SK-N-SH (cell line): ENCODE measurements around the gene PNPLA2. TPM values are rescaled to one million over a fixed set of nuclear protein-coding genes. Genes with fewer than 3 reads are reported as not detected.

Source experiments
- CTCF ChIA-PET: fragments of 300-600, 350-600 bp; formaldehyde crosslinking; extraction: SDS; loops from one replicate; lab custom pipeline; 2021; lab: Yijun Ruan, JAX
- POLR2A ChIA-PET: fragments of 350-600 bp; sonication (Branson Sonifier 250); formaldehyde crosslinking; extraction: SDS; loops from one replicate; lab custom pipeline; 2020; ENCODE audit warnings: antibody characterized with exemption, inconsistent platforms; lab: Yijun Ruan, JAX
- DNase-seq: peaks from one replicate; pipeline ENCODE4 v3.0.0; 2012
- H2AFZ ChIP-seq: fragments of 200-600 bp; sonication (generic); 2 replicates; pipeline ENCODE4 v1.8.1; 2016; ENCODE audit warnings: antibody characterized with exemption, mild to moderate bottlenecking, low read depth
- H3F3A ChIP-seq: fragments of 200-600 bp; sonication (generic); replicated peaks from 2 replicates; pipeline ENCODE3; 2016; ENCODE audit warnings: antibody characterized with exemption, mild to moderate bottlenecking; ENCODE audit not compliant: insufficient read depth
- H3K27ac ChIP-seq, 2 experiments: fragments of 200-500 bp in 1 of 2; fragments of 200-600 bp in 1 of 2; sonication (Bioruptor generic) in 1 of 2; sonication (generic), shearing (Covaris generic) in 1 of 2; 2 replicates each; pipeline versions ENCODE4 v1.5.1 to v1.6.1; 2014 to 2016; ENCODE audit warnings: low read depth in 2 of 2, inconsistent platforms in 1 of 2, low read length in 1 of 2, mild to moderate bottlenecking in 1 of 2, mixed read lengths in 1 of 2
- H3K27me3 ChIP-seq: fragments of 200-600 bp; sonication (generic), shearing (Covaris generic); 2 replicates; pipeline ENCODE4 v1.6.1; 2016; ENCODE audit warnings: mixed run types; ENCODE audit not compliant: insufficient read depth
- H3K36me3 ChIP-seq, 2 experiments: fragments of 200-500 bp in 1 of 2; fragments of 200-600 bp in 1 of 2; sonication (Bioruptor generic) in 1 of 2; sonication (generic) in 1 of 2; replicated peaks in 1 of 2; 2 replicates each; pipeline versions ENCODE3 to v1.5.1; 2014 to 2016; ENCODE audit warnings: low read length in 1 of 2, mild to moderate bottlenecking in 1 of 2; ENCODE audit not compliant: insufficient read depth in 2 of 2, control insufficient read depth in 1 of 2
- H3K4me1 ChIP-seq, 2 experiments: fragments of 200-500 bp in 1 of 2; fragments of 200-600 bp in 1 of 2; sonication (Bioruptor generic) in 1 of 2; sonication (generic), shearing (Covaris generic) in 1 of 2; 2 replicates each; pipeline versions ENCODE4 v1.5.1 to v1.6.1; 2014 to 2016; ENCODE audit warnings: low read depth in 1 of 2, low read length in 1 of 2, mixed run types in 1 of 2; ENCODE audit not compliant: insufficient read depth in 2 of 2, control insufficient read depth in 1 of 2
- H3K4me2 ChIP-seq: fragments of 200-600 bp; sonication (generic), shearing (Covaris generic); 2 replicates; pipeline ENCODE4 v1.6.1; 2017; ENCODE audit warnings: mixed run types
- H3K4me3 ChIP-seq, 2 experiments: fragments of 200-500 bp in 1 of 2; fragments of 200-600 bp in 1 of 2; sonication (Bioruptor generic) in 1 of 2; sonication (generic), shearing (Covaris generic) in 1 of 2; 2 replicates each; pipeline versions ENCODE4 v1.5.1 to v1.8.1; 2014 to 2016; ENCODE audit warnings: low read depth in 2 of 2, inconsistent platforms in 1 of 2, low read length in 1 of 2, mild to moderate bottlenecking in 1 of 2, mixed read lengths in 1 of 2, moderate library complexity in 1 of 2
- H3K79me2 ChIP-seq: fragments of 200-600 bp; sonication (generic); 2 replicates; pipeline ENCODE4 v1.8.1; 2017; ENCODE audit warnings: mild to moderate bottlenecking; ENCODE audit not compliant: insufficient read depth
- H3K9ac ChIP-seq: fragments of 200-600 bp; sonication (generic); 2 replicates; pipeline ENCODE4 v1.6.1; 2017; ENCODE audit warnings: mixed run types
- H3K9me2 ChIP-seq: fragments of 200-600 bp; sonication (generic); 2 replicates; pipeline ENCODE4 v1.6.1; 2017; ENCODE audit warnings: mixed run types
- H3K9me3 ChIP-seq: fragments of 200-600 bp; sonication (generic); 2 replicates; pipeline ENCODE4 v1.6.1; 2017; ENCODE audit warnings: mixed run types, mild to moderate bottlenecking, moderate library complexity
- H4K20me1 ChIP-seq: fragments of 200-600 bp; sonication (generic); 2 replicates; pipeline ENCODE4 v1.6.1; 2017; ENCODE audit warnings: mild to moderate bottlenecking, mixed run types; ENCODE audit not compliant: insufficient read depth
- GATA2 ChIP-seq: sonication (generic); formaldehyde crosslinking; IDR thresholded peaks from 2 replicates; pipeline ENCODE4 v1.5.0; 2020; ENCODE audit warnings: mild to moderate bottlenecking, missing genetic modification reagents
- JUND ChIP-seq: IDR thresholded peaks from 2 replicates; pipeline ENCODE4 v1.4.0; 2012
- MXI1 ChIP-seq: IDR thresholded peaks from 2 replicates; pipeline ENCODE4 v1.6.1; 2012; ENCODE audit warnings: mild to moderate bottlenecking, low read depth, low read length, improper control_type of control experiment
- NFIC ChIP-seq: IDR thresholded peaks from 2 replicates; pipeline ENCODE4 v1.4.0; 2012; ENCODE audit warnings: borderline replicate concordance
- PBX3 ChIP-seq: IDR thresholded peaks from 2 replicates; pipeline ENCODE4; 2012
- POLR2AphosphoS5 ChIP-seq: IDR thresholded peaks from 2 replicates; pipeline ENCODE4 v1.6.1; 2012; ENCODE audit warnings: low read depth, low read length
- RAD21 ChIP-seq: IDR thresholded peaks from 2 replicates; pipeline ENCODE4 v1.6.1; 2012; ENCODE audit warnings: mild to moderate bottlenecking, low read length
- RCOR1 ChIP-seq: fragments of 150-350 bp; IDR thresholded peaks from 2 replicates; pipeline ENCODE4 v1.6.1; 2017; ENCODE audit warnings: antibody characterized with exemption, low read length
- SIN3A ChIP-seq: IDR thresholded peaks from 2 replicates; pipeline ENCODE4 v1.6.1; 2012; ENCODE audit warnings: low read depth, mild to moderate bottlenecking, low read length, moderate library complexity, borderline replicate concordance
- TAF1 ChIP-seq: IDR thresholded peaks from 2 replicates; pipeline ENCODE4 v1.6.1; 2012; ENCODE audit warnings: low read depth, mild to moderate bottlenecking, low read length, moderate library complexity, borderline replicate concordance
- YY1 ChIP-seq: IDR thresholded peaks from 2 replicates; pipeline ENCODE4 v1.4.0; 2012; ENCODE audit warnings: low read depth, mild to moderate bottlenecking
- whole genome bisulfite sequencing: methylation state at CpG from one replicate; pipeline ENCODE4 v1.1.6; 2017; ENCODE audit warnings: low lambda C conversion rate; 5-methylcytosine and 5-hydroxymethylcytosine counted together
- polyA plus RNA-seq, 3 experiments: library from polyadenylated mRNA; depleted of rRNA; stranded (reverse); fragments of >200 nt; gene quantifications; 2 replicates each; pipeline ENCODE4 v1.2.3, GENCODE V29; 2012
- TF ChIP-seq, protein P1 (sequence below): IDR thresholded peaks from 2 replicates; pipeline ENCODE4 v1.6.1; 2012; ENCODE audit warnings: mild to moderate bottlenecking, low read depth, low read length, moderate library complexity

PNPLA2 gene
- polyA plus RNA-seq, 1 of the 3 experiments (the other 2 are of a cell fraction), result 60.3 TPM

GRCh38 chr11:773830-774229, 44.9 kb upstream of the PNPLA2 start:
- Histone ChIP-seq H3K4me1 (peaks cover 11 to 19% of the 10 kb centered on the region in 2 experiments; a peak in 2 of 4 replicates), H3K9me2 (no peaks in the 10 kb centered on the region), H3K27me3 (no peaks in the 10 kb centered on the region), H3F3A (no peaks in the 10 kb centered on the region), H2AFZ (no peak overlapping the region), H3K9me3 (no peaks in the 10 kb centered on the region)
- WGBS, result 80% methylated on average over 1 of the region's 9 CpGs
- POLR2A ChIA-PET, result interaction anchor here (1.3 kb wide), 1 partner anchor 16 kb away, joined by 3 read pairs; no protein-coding TSS in a partner anchor
- CTCF ChIA-PET, result interaction anchor here (1.0 to 1.1 kb wide), 3 partner anchors 9 to 46 kb away, joined by 3 to 4 read pairs (median 4); no protein-coding TSS in a partner anchor
- TF ChIP-seq PBX3, result no peak
- no peak for TF ChIP-seq NFIC
- no peak for TF ChIP-seq POLR2AphosphoS5
- TF ChIP-seq RCOR1, result no peak
- TF ChIP-seq, protein P1, sequence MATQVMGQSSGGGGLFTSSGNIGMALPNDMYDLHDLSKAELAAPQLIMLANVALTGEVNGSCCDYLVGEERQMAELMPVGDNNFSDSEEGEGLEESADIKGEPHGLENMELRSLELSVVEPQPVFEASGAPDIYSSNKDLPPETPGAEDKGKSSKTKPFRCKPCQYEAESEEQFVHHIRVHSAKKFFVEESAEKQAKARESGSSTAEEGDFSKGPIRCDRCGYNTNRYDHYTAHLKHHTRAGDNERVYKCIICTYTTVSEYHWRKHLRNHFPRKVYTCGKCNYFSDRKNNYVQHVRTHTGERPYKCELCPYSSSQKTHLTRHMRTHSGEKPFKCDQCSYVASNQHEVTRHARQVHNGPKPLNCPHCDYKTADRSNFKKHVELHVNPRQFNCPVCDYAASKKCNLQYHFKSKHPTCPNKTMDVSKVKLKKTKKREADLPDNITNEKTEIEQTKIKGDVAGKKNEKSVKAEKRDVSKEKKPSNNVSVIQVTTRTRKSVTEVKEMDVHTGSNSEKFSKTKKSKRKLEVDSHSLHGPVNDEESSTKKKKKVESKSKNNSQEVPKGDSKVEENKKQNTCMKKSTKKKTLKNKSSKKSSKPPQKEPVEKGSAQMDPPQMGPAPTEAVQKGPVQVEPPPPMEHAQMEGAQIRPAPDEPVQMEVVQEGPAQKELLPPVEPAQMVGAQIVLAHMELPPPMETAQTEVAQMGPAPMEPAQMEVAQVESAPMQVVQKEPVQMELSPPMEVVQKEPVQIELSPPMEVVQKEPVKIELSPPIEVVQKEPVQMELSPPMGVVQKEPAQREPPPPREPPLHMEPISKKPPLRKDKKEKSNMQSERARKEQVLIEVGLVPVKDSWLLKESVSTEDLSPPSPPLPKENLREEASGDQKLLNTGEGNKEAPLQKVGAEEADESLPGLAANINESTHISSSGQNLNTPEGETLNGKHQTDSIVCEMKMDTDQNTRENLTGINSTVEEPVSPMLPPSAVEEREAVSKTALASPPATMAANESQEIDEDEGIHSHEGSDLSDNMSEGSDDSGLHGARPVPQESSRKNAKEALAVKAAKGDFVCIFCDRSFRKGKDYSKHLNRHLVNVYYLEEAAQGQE, result no peak
- TF ChIP-seq RAD21, result no peak
- no peak for TF ChIP-seq TAF1
- no peak for TF ChIP-seq YY1
- TF ChIP-seq MXI1, result no peak
- TF ChIP-seq JUND, result no peak
- no peak for TF ChIP-seq SIN3A
- TF ChIP-seq GATA2 (CRISPR knock-in tag), result no peak
- TF ChIP-seq, all 33 proteins: peak for 0
- no peak overlapping the region for H3K27ac ChIP-seq
- no peak for DNase-seq
- no peak overlapping the region for H3K4me3 ChIP-seq
- no peak overlapping the region for H3K9ac ChIP-seq
- peaks cover 0 to 47% of the 10 kb centered on the region in 2 experiments for H3K36me3 ChIP-seq
- no peak overlapping the region for H3K4me2 ChIP-seq
- H4K20me1 ChIP-seq, result peaks cover 44% of the 10 kb centered on the region
- peaks cover 71% of the 10 kb centered on the region for H3K79me2 ChIP-seq
